H9 (cell line): ENCODE measurements around the gene S100A8. TPM values are rescaled to one million over a fixed set of nuclear protein-coding genes. Genes with fewer than 3 reads are reported as not detected.

Source experiments
- DNase-seq: peaks from one replicate; pipeline ENCODE4 v3.0.0-alpha.2; 2017
- H2AFZ ChIP-seq: one replicate; pipeline ENCODE4 v1.6.1; 2013; ENCODE audit warnings: mild to moderate bottlenecking, low read length, control low read depth, moderate library complexity
- H2AK5ac ChIP-seq: 2 replicates; pipeline ENCODE4 v1.6.1; 2013; ENCODE audit warnings: low read length, control low read depth, mixed read lengths; ENCODE audit not compliant: insufficient read length
- H2BK120ac ChIP-seq: one replicate; pipeline ENCODE4 v1.6.1; 2013; ENCODE audit warnings: low read depth, mild to moderate bottlenecking, low read length, control low read depth, inconsistent platforms; ENCODE audit not compliant: poor library complexity, severe bottlenecking
- H2BK12ac ChIP-seq: 2 replicates; pipeline ENCODE4 v1.6.1; 2013; ENCODE audit warnings: low read length, control low read depth, mixed read lengths, low read depth; ENCODE audit not compliant: insufficient read length
- H2BK15ac ChIP-seq: 2 replicates; pipeline ENCODE4 v1.6.1; 2013; ENCODE audit warnings: low read depth, low read length, control low read depth
- H2BK20ac ChIP-seq: one replicate; pipeline ENCODE4 v1.6.1; 2013; ENCODE audit warnings: low read depth, mild to moderate bottlenecking, low read length, control low read depth, inconsistent platforms; ENCODE audit not compliant: poor library complexity, severe bottlenecking
- H2BK5ac ChIP-seq: 2 replicates; pipeline ENCODE4 v1.6.1; 2013; ENCODE audit warnings: low read length, control low read depth, mixed read lengths; ENCODE audit not compliant: insufficient read length
- H3K14ac ChIP-seq: 2 replicates; pipeline ENCODE4 v1.6.1; 2013; ENCODE audit warnings: low read length, control low read depth; ENCODE audit not compliant: insufficient read depth
- H3K18ac ChIP-seq: 2 replicates; pipeline ENCODE4 v1.6.1; 2013; ENCODE audit warnings: low read depth, mild to moderate bottlenecking, mixed read lengths, low read length, control low read depth; ENCODE audit not compliant: insufficient read length
- H3K23ac ChIP-seq: 2 replicates; pipeline ENCODE4 v1.6.1; 2013; ENCODE audit warnings: low read length, control low read depth, mixed read lengths, low read depth; ENCODE audit not compliant: insufficient read length
- H3K23me2 ChIP-seq: 2 replicates; pipeline ENCODE4 v1.6.1; 2013; ENCODE audit warnings: low read depth, mild to moderate bottlenecking, mixed read lengths, low read length, control low read depth; ENCODE audit not compliant: insufficient read length, poor library complexity, severe bottlenecking
- H3K27ac ChIP-seq: 2 replicates; pipeline ENCODE4 v1.5.1; 2013; ENCODE audit warnings: low read length, control low read depth, mixed read lengths, low read depth; ENCODE audit not compliant: insufficient read length
- H3K27me3 ChIP-seq: 2 replicates; pipeline ENCODE4 v1.6.1; 2013; ENCODE audit warnings: low read length, control low read depth, inconsistent platforms; ENCODE audit not compliant: insufficient read depth
- H3K4ac ChIP-seq: 2 replicates; pipeline ENCODE4 v1.6.1; 2013; ENCODE audit warnings: low read depth, mild to moderate bottlenecking, control low read depth, inconsistent platforms, low read length, moderate library complexity
- H3K4me1 ChIP-seq: 2 replicates; pipeline ENCODE4 v1.6.1; 2013; ENCODE audit warnings: low read length, control low read depth, inconsistent platforms; ENCODE audit not compliant: insufficient read depth
- H3K4me2 ChIP-seq: 2 replicates; pipeline ENCODE4 v1.6.1; 2013; ENCODE audit warnings: low read length, control low read depth, mixed read lengths; ENCODE audit not compliant: insufficient read length, insufficient read depth
- H3K56ac ChIP-seq: 2 replicates; pipeline ENCODE4 v1.6.1; 2013; ENCODE audit warnings: low read depth, mild to moderate bottlenecking, mixed read lengths, low read length, control low read depth; ENCODE audit not compliant: insufficient read length
- H3K79me1 ChIP-seq: 2 replicates; pipeline ENCODE4 v1.6.1; 2013; ENCODE audit warnings: low read depth, mild to moderate bottlenecking, moderate library complexity, low read length, control low read depth, inconsistent platforms; ENCODE audit not compliant: insufficient read depth, poor library complexity, severe bottlenecking
- H3K79me2 ChIP-seq: 2 replicates; pipeline ENCODE4 v1.6.1; 2013; ENCODE audit warnings: low read length, control low read depth, inconsistent platforms; ENCODE audit not compliant: insufficient read depth
- H3K9ac ChIP-seq: 2 replicates; pipeline ENCODE4 v1.6.1; 2013; ENCODE audit warnings: low read length, control low read depth, mixed read lengths; ENCODE audit not compliant: insufficient read length; ENCODE audit errors: extremely low read depth
- H3K9me3 ChIP-seq: one replicate; pipeline ENCODE4 v1.6.1; 2013; ENCODE audit warnings: low read depth, low read length, inconsistent platforms; ENCODE audit not compliant: control insufficient read depth
- H3T11ph ChIP-seq: one replicate; pipeline ENCODE4 v1.6.1; 2013; ENCODE audit warnings: mild to moderate bottlenecking, low read length, control low read depth, inconsistent platforms
- H4K20me1 ChIP-seq: one replicate; pipeline ENCODE4 v1.6.1; 2013; ENCODE audit not compliant: control insufficient read depth, insufficient read length, insufficient read depth
- H4K5ac ChIP-seq: 2 replicates; pipeline ENCODE4 v1.6.1; 2013; ENCODE audit warnings: low read depth, mild to moderate bottlenecking, mixed read lengths, low read length, control low read depth; ENCODE audit not compliant: insufficient read length
- H4K8ac ChIP-seq: replicated peaks from 2 replicates; pipeline ENCODE4 v1.6.1; 2013; ENCODE audit warnings: low read length, control low read depth, mixed read lengths, low read depth; ENCODE audit not compliant: insufficient read length
- H4K91ac ChIP-seq: 2 replicates; pipeline ENCODE4 v1.6.1; 2013; ENCODE audit warnings: low read depth, mild to moderate bottlenecking, moderate library complexity, mixed read lengths, low read length, control low read depth; ENCODE audit not compliant: insufficient read length
- H3K27ac Mint-ChIP-seq, 3 experiments: 2 replicates in 2 of 3; 3 replicates in 1 of 3; pipeline ENCODE4 v1.8.0; 2020 to 2021; ENCODE audit warnings: mixed read lengths in 3 of 3, mild to moderate bottlenecking in 1 of 3, moderate library complexity in 1 of 3
- H3K27me3 Mint-ChIP-seq: 2 replicates; pipeline ENCODE4 v1.8.0; 2021; ENCODE audit warnings: low read depth, mild to moderate bottlenecking, moderate library complexity, mixed read lengths
- H3K36me3 Mint-ChIP-seq, 3 experiments: 2 replicates in 2 of 3; 3 replicates in 1 of 3; pipeline ENCODE4 v1.8.0; 2020 to 2021; ENCODE audit warnings: low read depth in 3 of 3, mixed read lengths in 3 of 3; ENCODE audit not compliant: insufficient read depth in 1 of 3
- H3K4me1 Mint-ChIP-seq, 2 experiments: 2 replicates each; pipeline ENCODE4 v1.8.0; 2020; ENCODE audit warnings: mixed read lengths in 2 of 2
- H3K4me3 Mint-ChIP-seq, 2 experiments: 2 replicates in 1 of 2; 3 replicates in 1 of 2; pipeline ENCODE4 v1.8.0; 2020 to 2021; ENCODE audit warnings: mild to moderate bottlenecking in 2 of 2, mixed read lengths in 2 of 2, moderate library complexity in 1 of 2
- H3K9me3 Mint-ChIP-seq, 2 experiments: 2 replicates in 1 of 2; 3 replicates in 1 of 2; pipeline ENCODE4 v1.8.0; 2020; ENCODE audit warnings: mild to moderate bottlenecking in 2 of 2, mixed read lengths in 2 of 2, moderate library complexity in 1 of 2
- WGBS: extraction: QIAGEN DNeasy Blood & Tissue Kit; methylation state at CpG from one replicate; pipeline ENCODE4 v1.1.7; 2013; ENCODE audit warnings: missing lambda C conversion rate, low lambda C conversion rate, mixed read lengths; ENCODE audit not compliant: insufficient read length; ENCODE audit errors: extremely low coverage; 5-methylcytosine and 5-hydroxymethylcytosine counted together
- total RNA-seq: library from RNA; stranded (reverse); gene quantifications from 2 replicates; pipeline ENCODE4 v1.2.1, GENCODE V29; 2021
- TF ChIP-seq, protein P1 (sequence below): fragments of 200-600 bp; sonication (generic); conservative IDR thresholded peaks from 3 replicates; pipeline ENCODE4 v1.8.0; 2021; ENCODE audit warnings: antibody characterized with exemption, mild to moderate bottlenecking

S100A8 gene
- total RNA-seq, 1 experiment from 2014 or later = not detected

GRCh38 chr1:153357076-153357852 is 33.6 kb downstream of the S100A8 start:
- Histone ChIP-seq H4K20me1 (no peaks in the 10 kb centered on the region), H2BK20ac (no peak overlapping the region), H3K14ac (no peak overlapping the region), H4K91ac (no peak overlapping the region), H3K9ac (no peak overlapping the region), H4K5ac (no peak overlapping the region), H2BK120ac (no peak overlapping the region), H2BK5ac (no peak overlapping the region), H3K9me3 (no peaks in the 10 kb centered on the region), H3K4ac (no peak overlapping the region), H3K56ac (no peak overlapping the region), H3K23me2 (no peaks in the 10 kb centered on the region), H3K23ac (no peak overlapping the region), H2AFZ (no peak overlapping the region), H3K27me3 (no peaks in the 10 kb centered on the region), H3T11ph (no peak overlapping the region), H2AK5ac (no peak overlapping the region), H3K27ac (no peak overlapping the region), H3K79me1 (no peaks in the 10 kb centered on the region), H3K4me1 (no peaks in the 10 kb centered on the region), H2BK15ac (no peak overlapping the region), H3K18ac (no peak overlapping the region), H3K4me2 (no peak overlapping the region), H2BK12ac (no peak overlapping the region), H4K8ac (no peak overlapping the region), H3K79me2 (no peaks in the 10 kb centered on the region)
- no peak overlapping the region for H3K27ac Mint-ChIP-seq
- TF ChIP-seq, protein P1, sequence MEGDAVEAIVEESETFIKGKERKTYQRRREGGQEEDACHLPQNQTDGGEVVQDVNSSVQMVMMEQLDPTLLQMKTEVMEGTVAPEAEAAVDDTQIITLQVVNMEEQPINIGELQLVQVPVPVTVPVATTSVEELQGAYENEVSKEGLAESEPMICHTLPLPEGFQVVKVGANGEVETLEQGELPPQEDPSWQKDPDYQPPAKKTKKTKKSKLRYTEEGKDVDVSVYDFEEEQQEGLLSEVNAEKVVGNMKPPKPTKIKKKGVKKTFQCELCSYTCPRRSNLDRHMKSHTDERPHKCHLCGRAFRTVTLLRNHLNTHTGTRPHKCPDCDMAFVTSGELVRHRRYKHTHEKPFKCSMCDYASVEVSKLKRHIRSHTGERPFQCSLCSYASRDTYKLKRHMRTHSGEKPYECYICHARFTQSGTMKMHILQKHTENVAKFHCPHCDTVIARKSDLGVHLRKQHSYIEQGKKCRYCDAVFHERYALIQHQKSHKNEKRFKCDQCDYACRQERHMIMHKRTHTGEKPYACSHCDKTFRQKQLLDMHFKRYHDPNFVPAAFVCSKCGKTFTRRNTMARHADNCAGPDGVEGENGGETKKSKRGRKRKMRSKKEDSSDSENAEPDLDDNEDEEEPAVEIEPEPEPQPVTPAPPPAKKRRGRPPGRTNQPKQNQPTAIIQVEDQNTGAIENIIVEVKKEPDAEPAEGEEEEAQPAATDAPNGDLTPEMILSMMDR = no peak
- H3K4me1 Mint-ChIP-seq = no peaks in the 10 kb centered on the region
- H3K4me3 Mint-ChIP-seq = no peak overlapping the region
- WGBS = no CpG with 5 or more reads among the region's 10 CpGs
- DNase-seq = no peak
- peaks cover 0 to 4% of the 10 kb centered on the region in 2 experiments; a peak in 2 of 5 replicates for H3K9me3 Mint-ChIP-seq
- no peaks in the 10 kb centered on the region for H3K36me3 Mint-ChIP-seq
- H3K27me3 Mint-ChIP-seq = no peaks in the 10 kb centered on the region; the same call in 1 of the 2 replicates
